ENCODE results near the gene TNNC1. TPM values are rescaled to one million over a fixed set of nuclear protein-coding genes. Genes with fewer than 3 reads are reported as not detected.

TNNC1 gene
- total and polyA plus RNA-seq, 10 of the 15 experiments (the other 5 are each of a cell fraction or from before 2014, with no cell fraction given): 0.13 to 1.3 (median 0.53) TPM; not detected in 2

GRCh38 chr3:52435246-52436101 lies 18.4 kb downstream of the TNNC1 start:
- H3K27me3 ChIP-seq (replicated peaks in 1 of 2; ENCODE audit: control insufficient read depth in 2 of 2, insufficient read depth in 2 of 2, low read length in 1 of 2): no peaks in the 10 kb centered on the region
- TF ChIP-seq SKIL (IDR thresholded peaks at IDR 0.05; ENCODE audit: low read depth, poor library complexity, severe bottlenecking): no peak
- no peak for TF ChIP-seq HCFC1 (IDR thresholded peaks at IDR 0.05; ENCODE audit: low read length)
- TF ChIP-seq KLF5 (IDR thresholded peaks at IDR 0.05; ENCODE audit: partially characterized antibody): no peak
- no peak for TF ChIP-seq NR2F1 (conservative IDR thresholded peaks at IDR 0.05)
- no peak for TF ChIP-seq PAX5 (IDR thresholded peaks at IDR 0.05; ENCODE audit: borderline replicate concordance, low read depth, low read length)
- TF ChIP-seq GATAD2B (conservative IDR thresholded peaks at IDR 0.05; ENCODE audit: low read depth): no peak
- no peak for TF ChIP-seq JUND (IDR thresholded peaks at IDR 0.05; ENCODE audit: low read depth, low read length)
- TF ChIP-seq NR2C2 (IDR thresholded peaks at IDR 0.05; ENCODE audit: borderline replicate concordance, control insufficient read depth, insufficient read length, low read depth): no peak
- no peak for TF ChIP-seq IRF3 (IDR thresholded peaks at IDR 0.05)
- TF ChIP-seq TCF12 (IDR thresholded peaks at IDR 0.05; ENCODE audit: low read depth, low read length): no peak
- no peaks in the 10 kb centered on the region for H3K79me2 ChIP-seq (ENCODE audit: control insufficient read depth, insufficient read depth, low read length)
- no TSS peak for BruUV-seq (replicated peaks)
- no peak overlapping the region for H3K4me2 ChIP-seq (ENCODE audit: control insufficient read depth, insufficient read depth)
- ChIA-PET POLR2A (no interaction called here), SMC1A (ENCODE audit: uncharacterized antibody, unreplicated experiment) (interaction anchor here (1.6 kb wide), 1 partner anchor 11 kb away, joined by 3 read pairs; no protein-coding TSS in a partner anchor), CTCF (interaction anchor here (0.5 to 4.2 kb wide), 3 partner anchors 11 to 995 kb away, joined by 3 to 35 read pairs (median 3); partner anchors contain the start of gene SEMA3G), RAD21 (ENCODE audit: unreplicated experiment) (interaction anchor here (1.5 kb wide), 1 partner anchor 11 kb away, joined by 3 read pairs; no protein-coding TSS in a partner anchor)
- H3K4me1 ChIP-seq (ENCODE audit: control insufficient read depth, insufficient read depth, low read length): no peaks in the 10 kb centered on the region
- no peaks in the 10 kb centered on the region for H3K9me3 ChIP-seq (replicated peaks; ENCODE audit: control insufficient read depth, insufficient read depth, low read length)
- no peak overlapping the region for H3K27ac ChIP-seq (ENCODE audit: control insufficient read depth, insufficient read depth)
- in situ Hi-C loops (cut with MboI) (no loop called here), intact Hi-C loops (cut with micrococcal nuclease; ENCODE audit: unreplicated experiment) (no loop called here)
- no peak overlapping the region for H2AFZ ChIP-seq (ENCODE audit: control insufficient read depth, low read depth, low read length)
- DNase-seq (ENCODE audit: low read depth, low spot score) (no peak), ATAC-seq (no peak), FAIRE-seq (no peak)
- no peak overlapping the region for H3K9ac ChIP-seq (ENCODE audit: control insufficient read depth, insufficient read depth, low read length)
- no peak overlapping the region for H3K4me3 ChIP-seq
- H3K36me3 ChIP-seq (ENCODE audit: control insufficient read depth in 2 of 2, insufficient read depth in 2 of 2, low read length in 1 of 2): no peaks in the 10 kb centered on the region
- no peaks in the 10 kb centered on the region for H4K20me1 ChIP-seq (ENCODE audit: control insufficient read depth, insufficient read depth)
- WGBS (ENCODE audit: insufficient coverage, insufficient replicate concordance, low lambda C conversion rate, missing lambda C conversion rate): 64% methylated on average over 32 of the region's 32 CpGs
